Cardiac fibroblast (primary cell): ENCODE measurements around the gene ACTN1.
A peak's percentile ranks its signal among the peaks of the same experiment; 100 is the strongest.

ENCODE experiments used
- DNase-seq, 2 donors: peaks; one replicate each; pipeline versions ENCODE4 v3.0.0 to v3.0.0-alpha.2; 2010; ENCODE audit warnings: low read depth in 2 of 2
- H3K4me3 ChIP-seq, 2 donors: replicated peaks in 1 of 2; 1 replicate in 1 of 2; 2 replicates in 1 of 2; pipeline ENCODE4 v1.5.1; 2011; ENCODE audit warnings: low read depth in 2 of 2, low read length in 2 of 2, mild to moderate bottlenecking in 2 of 2, moderate library complexity in 1 of 2
- TF ChIP-seq, protein P1 (sequence below): IDR thresholded peaks from one replicate; pipeline ENCODE4 v1.5.1; 2011; ENCODE audit warnings: low read depth, mild to moderate bottlenecking, low read length, inconsistent platforms

Gene ACTN1

DNA sequence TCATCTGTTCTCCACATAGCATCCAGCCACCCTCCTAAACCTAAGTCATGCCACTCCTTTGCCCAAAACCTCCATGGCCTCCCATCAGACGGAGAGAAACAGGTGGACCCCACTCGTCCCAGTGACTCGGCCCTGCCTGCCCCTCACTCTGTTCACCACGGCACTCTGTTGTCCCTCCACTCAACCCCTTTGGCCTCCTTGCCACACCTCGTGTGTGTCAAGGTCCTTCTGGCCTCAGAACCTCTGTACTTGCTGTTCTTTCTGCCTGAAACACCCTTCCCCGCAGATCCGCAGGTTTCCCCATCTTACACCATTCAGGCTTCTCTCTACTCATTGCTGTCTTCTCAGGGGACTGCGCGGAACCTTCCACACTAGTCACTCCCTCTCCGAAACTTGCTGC is 24.5 kb upstream of the ACTN1 start:
- TF ChIP-seq, protein P1, sequence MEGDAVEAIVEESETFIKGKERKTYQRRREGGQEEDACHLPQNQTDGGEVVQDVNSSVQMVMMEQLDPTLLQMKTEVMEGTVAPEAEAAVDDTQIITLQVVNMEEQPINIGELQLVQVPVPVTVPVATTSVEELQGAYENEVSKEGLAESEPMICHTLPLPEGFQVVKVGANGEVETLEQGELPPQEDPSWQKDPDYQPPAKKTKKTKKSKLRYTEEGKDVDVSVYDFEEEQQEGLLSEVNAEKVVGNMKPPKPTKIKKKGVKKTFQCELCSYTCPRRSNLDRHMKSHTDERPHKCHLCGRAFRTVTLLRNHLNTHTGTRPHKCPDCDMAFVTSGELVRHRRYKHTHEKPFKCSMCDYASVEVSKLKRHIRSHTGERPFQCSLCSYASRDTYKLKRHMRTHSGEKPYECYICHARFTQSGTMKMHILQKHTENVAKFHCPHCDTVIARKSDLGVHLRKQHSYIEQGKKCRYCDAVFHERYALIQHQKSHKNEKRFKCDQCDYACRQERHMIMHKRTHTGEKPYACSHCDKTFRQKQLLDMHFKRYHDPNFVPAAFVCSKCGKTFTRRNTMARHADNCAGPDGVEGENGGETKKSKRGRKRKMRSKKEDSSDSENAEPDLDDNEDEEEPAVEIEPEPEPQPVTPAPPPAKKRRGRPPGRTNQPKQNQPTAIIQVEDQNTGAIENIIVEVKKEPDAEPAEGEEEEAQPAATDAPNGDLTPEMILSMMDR, result no peak
- H3K4me3 ChIP-seq, result no peak overlapping the region
- no peak for DNase-seq

DNA sequence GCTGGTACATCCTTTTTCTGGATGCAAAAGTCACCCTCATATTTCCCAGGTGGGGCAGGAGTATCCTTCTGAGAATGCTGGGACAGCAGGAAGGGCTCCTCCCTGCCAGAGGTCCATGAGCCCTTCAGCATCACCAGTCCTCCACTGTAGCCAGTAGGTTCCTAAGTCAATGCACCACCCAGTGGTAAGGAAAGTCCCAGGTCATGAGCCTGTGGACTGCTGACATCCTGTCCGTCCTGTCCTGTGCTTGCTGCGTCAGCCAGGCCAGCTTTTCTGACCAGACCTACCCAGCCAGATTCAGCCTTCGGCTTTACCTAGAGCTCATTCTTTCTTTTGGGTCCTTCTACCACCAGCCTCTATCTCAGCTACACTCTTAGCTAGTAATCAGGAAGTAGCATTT is 23.0 kb upstream of the ACTN1 start:
- TF ChIP-seq, protein P1, result peak; percentile 30
- DNase-seq, result peak; percentile 39 to 55
- H3K4me3 ChIP-seq, result no peak overlapping the region

DNA sequence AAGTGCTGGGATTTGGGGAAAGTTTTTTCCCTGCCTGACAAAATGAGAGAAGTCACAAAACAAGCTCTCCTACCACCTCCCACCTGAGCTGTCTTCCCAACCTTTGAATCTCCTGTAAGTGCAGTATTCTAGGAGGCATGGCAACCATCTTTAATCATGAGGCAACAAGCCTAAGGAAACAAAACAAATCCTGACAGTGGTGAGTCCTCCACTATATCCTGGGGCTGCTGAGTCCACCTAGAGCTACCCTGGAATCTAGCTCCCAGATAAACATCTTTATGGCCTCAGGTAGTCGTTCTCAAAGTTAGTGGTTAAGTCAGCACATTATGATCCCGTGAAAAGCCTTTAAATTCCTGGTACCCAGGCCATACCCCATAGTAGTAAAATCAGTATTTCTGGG is 22.3 kb upstream of the ACTN1 start:
- no peak overlapping the region for H3K4me3 ChIP-seq
- no peak for DNase-seq
- TF ChIP-seq, protein P1, result no peak

DNA sequence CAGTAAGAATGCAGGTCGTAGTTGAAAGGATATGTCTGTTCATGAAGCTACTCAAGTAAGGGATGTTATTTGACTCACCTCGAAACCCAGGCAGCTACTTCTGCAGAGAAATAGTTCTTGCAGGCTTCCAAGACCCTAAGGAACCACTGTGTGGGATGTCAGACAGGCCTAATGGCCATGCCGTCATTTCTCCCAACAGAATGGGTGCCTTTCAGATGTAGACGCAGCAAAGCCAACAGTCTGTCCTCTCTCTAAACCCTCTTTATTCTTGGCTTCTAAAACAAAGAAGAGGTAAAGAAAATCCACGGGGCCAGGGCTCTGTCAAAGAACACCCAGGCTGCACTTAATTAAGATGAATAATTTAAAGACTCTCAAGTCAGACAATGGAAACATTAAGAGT is 19.0 kb upstream of the ACTN1 start:
- no peak for DNase-seq
- TF ChIP-seq, protein P1, result no peak
- H3K4me3 ChIP-seq, result no peak overlapping the region

DNA sequence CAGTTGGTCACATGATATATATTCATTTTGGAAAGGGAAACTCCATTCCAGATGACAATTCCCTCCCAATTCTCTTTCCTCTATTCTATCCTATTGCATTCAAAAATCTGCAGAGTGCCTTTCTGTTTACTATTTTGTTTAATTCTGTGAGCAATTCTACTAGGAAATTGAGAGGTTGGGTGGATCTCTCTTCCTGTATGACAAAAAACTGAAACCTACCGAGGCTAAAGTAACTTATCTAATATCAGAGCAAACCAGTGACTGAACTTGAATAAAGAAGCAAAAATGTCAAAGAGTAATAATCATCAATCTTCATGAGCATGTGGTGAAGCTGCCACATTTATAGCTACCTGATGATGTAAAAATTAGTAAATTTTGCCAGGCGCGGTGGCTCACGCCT is 16.6 kb upstream of the ACTN1 start:
- DNase-seq, result no peak
- TF ChIP-seq, protein P1, result no peak
- H3K4me3 ChIP-seq, result no peak overlapping the region

DNA sequence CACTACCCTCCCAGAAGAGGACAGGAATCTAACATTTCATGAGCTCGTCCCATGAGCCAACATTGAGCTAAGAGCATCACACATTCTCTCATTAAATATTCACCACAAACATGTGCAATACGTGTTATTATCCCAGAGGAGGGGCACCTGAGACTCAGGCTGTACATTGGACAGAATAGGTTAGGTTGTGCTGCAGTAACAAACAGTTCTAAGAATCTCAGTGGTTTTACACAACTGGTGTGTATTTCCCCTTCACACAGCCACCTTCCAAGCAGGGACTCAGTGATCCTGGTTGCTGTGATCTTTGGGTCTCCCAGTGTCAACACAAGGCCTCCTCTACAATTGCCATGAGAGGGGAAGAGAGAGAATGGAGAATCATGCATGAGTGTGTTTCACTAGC is 15.0 kb upstream of the ACTN1 start:
- no peak overlapping the region for H3K4me3 ChIP-seq
- TF ChIP-seq, protein P1, result no peak
- DNase-seq, result no peak

DNA sequence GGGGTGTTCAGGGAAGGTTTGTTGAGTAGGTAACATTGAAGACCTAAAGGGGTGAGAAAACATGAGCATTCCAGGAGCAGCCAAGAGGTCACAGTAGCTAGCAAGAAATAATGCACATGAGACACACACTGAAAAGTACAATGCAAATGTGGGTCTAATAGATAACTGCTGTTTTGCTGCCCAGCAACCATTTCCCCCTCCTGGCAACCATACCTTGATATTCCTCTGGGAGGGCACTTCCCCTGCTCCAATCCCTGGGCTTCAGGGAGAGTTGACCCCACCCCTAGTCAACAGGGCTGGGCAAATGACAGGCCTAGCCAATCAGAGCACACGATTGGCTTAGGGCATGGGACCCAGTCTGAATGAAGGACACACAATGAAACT is 8.5 kb upstream of the ACTN1 start:
- no peak overlapping the region for H3K4me3 ChIP-seq
- TF ChIP-seq, protein P1, result no peak
- DNase-seq, result no peak
